NCI-H2196 treated with DMSO at 0.1 percent for 48 hours (cell line): ENCODE results near the gene ITM2B.
"Not testable (repeated sequence)": the region's sequence is repeated elsewhere in the genome, so short reads cannot be mapped to it uniquely, and the experiment has no call there.

ENCODE experiments used
- DNase-seq: peaks from one replicate; lab custom pipeline; 2025; ENCODE audit not compliant: unreplicated experiment; lab: John Stamatoyannopoulos, UW

Gene ITM2B

DNA sequence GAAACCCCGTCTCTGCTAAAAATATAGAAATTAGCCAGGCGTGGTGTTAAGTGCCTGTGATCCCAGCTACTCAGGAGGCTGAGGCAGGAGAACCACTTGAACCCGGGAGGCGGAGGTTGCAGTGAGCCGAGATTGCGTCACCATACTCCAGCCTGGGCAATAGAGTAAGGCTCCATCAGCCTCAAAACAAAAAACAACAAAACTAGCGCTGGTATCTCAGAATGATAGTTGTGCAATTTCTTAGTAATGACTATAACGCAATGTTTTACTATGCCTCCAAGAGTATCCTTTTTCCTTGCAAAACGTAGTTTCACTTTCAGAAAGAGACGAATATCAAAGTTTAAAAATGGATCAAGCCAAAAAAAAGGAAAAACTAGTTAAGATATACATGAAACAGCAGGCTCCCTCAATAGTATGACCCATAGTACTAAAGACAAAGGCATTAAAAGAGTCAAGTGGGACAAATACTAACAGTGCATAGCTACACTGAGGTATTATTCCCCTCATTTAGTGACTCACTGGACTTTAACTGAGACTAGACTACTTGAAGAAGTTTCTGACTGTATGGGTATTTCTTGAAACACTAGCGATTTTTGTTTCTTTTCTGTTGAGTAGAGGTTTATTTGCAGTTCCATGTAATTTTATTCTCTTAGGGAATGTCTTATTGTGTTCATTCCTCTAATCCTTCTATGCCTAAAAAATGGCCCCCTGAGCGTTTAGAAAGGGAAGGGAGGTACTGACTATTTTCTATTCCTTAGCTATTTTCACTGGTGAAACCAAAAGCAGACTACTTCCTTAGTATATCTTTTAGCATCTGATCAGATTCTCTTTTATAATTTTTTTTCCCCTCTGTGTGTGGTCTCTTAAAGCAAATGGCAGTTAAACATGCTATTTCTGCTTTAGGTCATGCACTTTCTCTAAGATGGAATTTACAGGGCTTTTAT lies 10.4 kb upstream of the ITM2B start:
- no peak for DNase-seq

- DNase-seq: no peak
Measured at GRCh38 chr13:48224701-48225100, 8.3 kb upstream of the ITM2B start.

DNA sequence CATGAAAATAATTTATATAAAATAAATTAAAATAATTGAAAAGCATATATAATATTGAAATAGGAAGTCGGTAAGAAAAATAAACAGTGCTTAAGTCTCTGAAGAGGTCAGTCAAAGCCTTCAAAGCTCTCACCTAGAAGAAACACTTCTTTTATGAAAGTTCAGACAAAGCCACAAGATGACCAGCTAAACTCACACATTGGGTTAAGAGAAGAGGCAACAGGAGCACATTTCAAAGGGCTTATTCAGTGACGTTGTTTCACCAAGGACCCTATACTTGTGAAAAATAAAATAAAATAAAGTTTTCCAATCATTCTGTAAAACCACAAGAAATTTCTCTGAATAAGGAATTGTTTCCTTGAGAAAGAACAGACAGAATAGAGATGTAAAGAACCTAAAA lies 2.5 kb upstream of the ITM2B start:
- no peak for DNase-seq

DNA sequence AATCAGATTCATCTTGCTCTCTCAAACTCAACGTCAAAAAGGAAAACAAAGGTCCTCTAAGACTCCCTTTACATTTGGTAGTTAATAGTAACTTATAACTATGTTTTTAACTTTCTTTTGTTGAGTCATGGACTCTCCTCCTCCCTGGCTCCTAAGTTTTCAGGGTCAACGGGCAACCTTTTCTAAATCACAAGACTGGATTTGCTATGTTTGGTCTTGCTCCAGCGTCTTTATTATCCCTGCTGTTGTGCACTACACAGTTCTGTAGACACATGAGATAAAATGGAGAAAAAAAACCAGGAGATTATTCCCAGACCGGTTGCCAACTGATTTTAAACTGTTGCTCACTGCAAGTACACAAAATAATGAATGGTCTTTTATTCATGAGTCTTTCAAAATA lies 1.9 kb upstream of the ITM2B start:
- no peak for DNase-seq

DNA sequence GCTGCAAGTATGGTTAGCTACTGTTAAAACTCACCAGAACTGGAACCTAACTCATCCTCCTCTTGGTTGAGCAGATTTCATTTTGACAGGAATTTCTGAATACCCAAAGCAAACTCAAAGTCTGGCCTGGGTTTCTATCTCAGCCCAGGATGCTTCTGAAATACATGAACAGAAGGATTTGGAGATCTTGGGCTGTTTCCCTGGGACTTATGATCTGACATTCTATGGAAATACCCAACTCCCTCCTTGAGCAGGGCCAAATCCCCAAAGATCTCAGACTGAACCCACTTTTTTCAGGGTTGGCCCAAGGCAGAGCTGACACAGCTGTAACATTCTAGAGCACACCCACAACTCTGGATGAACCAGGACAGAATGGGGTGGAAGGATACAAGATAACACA lies 1.1 kb upstream of the ITM2B start:
- no peak for DNase-seq

- no peak for DNase-seq
Measured at GRCh38 chr13:48232420-48233045, 473 bp upstream of the ITM2B start.

GRCh38 chr13:48233889-48234488 lies 983 bp downstream of the ITM2B start:
- no peak for DNase-seq

DNA sequence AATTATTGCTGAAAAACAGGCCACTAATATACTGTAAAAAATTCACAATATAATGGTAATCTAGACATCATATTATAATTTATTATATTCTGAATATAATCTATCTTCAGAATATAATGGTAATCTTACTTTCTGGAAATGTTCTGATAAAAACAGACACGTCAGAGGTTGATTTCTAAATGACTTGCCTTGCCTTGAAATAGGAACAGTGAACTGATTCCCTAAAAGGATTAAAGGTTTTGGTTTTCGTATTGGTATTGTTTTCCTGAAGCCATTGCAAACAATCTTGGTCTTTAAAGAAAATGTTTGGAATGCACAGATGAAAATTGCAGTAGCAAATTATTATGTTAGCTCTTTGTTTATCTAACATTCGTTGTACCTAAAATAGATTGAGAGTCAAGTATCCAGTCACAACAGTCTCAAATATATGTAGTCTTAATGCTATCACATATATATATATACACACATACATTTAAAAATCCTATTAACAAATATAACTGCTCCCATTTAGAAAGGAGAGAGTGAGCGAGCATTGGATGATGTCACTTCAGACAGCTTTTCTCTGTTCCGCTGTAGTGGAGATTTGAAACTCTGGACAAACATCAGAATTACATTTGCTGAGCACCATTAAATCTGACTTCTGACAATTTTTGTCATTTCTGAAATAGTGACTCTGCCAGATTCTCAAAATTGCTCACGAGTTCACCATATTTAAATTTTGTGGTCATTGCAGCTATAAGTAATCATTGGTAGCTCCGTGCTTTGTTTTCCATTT lies 1.7 kb downstream of the ITM2B start:
- no peak for DNase-seq

DNA sequence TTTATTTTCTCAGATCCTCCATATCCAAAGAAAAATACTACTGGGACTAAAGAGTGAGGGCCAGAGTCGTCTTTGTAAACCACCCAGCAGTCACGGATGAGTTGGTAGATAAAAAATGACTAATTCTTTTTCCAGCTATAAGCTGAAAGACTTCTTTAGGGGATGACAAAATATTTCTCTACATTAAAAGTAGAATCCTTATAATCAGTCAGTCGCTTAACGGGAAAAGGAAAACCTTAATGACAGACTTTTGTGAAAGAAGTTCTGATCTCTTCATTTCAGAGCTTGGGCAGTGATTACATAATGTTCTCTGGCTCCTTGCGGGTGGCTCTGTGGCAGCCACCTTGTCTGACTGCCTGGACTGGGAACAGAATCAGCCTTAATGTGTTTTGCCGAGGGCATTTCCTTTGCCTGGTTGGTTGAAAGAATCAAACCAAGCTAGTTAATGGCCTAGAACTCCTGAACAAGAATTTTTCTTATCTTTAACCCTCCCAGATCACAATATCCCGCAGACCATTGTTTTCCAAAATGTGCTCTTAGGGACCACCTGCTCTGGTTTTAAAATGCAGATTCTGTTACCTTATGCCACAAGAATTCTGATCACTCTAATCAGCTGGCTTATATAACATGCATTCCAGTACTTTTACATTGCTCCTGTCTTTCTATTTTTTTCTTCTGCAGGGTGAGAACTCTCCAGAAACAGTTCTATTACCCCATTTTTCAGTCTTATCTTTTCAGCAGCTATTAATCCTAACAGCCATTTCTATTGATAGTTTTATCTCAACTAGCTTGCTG lies 2.5 kb downstream of the ITM2B start:
- DNase-seq: no peak

DNA sequence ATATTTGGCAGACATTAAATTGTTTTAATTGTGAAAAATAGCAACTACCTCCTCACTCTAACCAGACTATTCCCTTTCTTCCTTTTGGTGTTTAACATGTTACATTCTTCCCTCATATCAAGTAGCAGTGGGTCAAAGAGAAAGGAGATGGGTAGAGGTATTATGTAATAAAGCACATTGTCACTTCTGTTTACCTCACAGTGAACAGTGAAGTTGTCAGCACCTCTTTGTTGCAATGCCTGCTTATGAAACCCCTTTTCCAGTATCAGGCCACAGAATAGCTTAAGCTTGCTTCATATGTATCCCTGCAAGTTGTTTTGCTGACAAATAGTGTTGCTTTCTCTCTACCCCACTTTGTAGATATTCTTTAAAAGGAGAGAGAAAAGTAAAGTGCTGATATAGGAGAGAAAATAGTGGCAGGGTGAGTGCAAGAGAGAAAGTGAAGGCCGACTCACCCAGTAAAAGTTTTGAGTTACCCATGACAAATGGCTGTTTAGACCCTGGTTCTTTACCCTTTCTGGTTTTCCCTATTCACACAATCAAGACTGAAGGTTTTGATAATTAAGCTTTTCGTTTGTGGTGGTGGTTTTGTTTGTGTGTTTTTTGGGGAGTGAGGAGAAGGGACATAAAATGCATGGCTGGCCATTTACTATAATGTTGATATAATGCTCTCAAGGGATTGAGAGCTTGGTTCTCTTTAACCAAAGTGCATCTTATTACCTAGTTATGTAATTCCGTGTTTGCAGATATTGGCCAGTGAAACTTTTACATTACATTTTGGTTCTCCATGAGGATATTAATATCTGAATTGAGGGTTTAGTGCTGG lies 3.7 kb downstream of the ITM2B start:
- no peak for DNase-seq

DNA sequence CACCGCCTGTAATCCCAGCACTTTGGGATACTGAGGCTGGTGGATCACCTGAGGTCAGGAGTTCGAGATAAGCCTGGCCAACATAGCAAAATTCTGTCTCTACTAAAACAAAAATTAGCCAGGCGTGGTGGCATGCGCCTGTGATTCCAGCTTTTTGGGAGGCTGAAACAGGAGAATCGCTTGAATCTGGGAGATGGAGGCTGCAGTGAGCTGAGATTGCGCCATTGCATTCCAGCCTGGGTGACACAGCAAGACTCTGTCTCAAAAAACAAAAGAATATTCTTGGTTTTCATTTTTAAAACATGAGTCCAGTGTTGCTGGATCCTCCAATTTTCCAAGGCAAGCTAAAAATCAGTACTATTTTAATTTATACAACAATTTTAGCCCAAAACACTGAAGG lies 6.4 kb downstream of the ITM2B start:
- not testable (repeated sequence) for DNase-seq

DNA sequence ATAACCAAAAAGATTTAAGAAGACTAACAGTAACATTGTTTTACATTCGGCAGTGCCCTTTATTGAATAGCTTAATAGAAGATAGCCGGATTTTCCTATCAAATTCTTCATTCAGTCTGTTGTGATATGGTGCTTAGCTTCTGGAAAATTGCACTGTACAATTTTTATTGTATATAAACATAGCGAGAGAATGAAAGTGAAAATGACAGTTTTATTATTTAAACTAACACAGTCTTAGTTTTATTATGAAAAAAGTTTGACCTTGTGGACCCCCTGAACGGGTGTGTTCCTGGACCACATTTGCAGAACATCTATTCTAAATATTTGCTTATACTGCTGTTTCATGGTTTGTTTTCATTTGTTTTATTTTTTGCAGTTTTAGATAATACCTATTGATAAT lies 8.6 kb downstream of the ITM2B start:
- DNase-seq: no peak

DNA sequence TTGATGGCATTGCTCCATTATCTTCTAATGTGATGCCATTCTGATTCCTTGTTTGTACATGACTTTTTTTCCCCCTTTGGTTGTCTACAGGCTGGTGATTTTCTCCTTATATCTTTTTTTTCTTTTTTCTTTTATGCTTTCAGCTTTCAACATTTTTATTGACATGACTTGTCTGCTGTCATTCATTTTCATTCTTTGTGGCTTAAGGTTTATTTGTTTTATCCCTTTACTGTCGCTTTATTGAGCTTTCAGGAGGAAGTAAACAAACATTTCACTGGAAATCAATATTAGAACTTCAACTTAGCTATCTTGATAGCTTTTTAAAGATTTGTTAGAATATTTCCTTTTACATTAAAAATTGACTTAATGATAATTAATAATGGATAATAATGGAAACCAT lies 9.7 kb downstream of the ITM2B start:
- no peak for DNase-seq

- no peak for DNase-seq
Measured at GRCh38 chr13:48244159-48244558, 11.2 kb downstream of the ITM2B start.

DNA sequence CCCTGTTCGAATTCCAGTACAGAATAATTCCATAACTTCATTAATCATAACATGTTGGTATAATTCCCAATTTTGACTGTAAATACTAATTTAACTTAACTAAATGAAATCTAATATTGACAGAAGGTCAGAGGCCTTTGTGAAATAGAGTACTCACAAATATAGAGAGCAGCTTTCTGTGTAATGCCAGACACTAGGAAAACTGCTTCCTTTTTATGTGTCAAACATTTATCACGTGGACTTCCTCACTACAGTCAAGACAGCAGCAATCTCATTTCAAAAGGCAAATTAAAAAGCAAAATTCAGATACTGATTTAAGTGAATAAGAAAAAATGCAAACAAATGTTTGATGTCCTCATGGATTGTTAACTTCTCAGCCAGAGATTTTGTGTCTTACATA lies 13.1 kb downstream of the ITM2B start:
- no peak for DNase-seq

- no peak for DNase-seq
Measured at GRCh38 chr13:48249018-48249417, 16.0 kb downstream of the ITM2B start.

DNA sequence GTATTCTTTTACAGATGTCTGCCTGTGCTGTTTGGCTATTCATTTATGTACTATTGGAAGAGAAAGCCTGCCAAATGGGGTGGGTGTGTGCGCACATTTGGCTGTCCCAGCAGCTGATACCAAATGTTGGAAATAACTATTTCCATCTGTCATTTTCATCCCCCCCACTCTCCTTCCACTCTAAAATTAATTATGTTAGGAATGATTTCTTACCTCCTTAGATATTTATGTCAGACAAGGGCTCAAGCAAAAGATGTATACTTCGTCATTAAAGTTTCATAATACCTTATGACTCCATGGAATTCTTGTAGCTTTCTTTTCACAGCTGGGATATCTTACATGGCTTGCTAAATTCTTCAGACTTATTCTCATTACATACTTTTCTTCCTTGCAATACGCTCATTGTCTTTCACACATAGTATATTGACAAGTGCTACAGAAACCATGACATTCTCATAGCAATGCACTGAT lies 18.6 kb downstream of the ITM2B start:
- no peak for DNase-seq

- DNase-seq: no peak
Measured at GRCh38 chr13:48252176-48252575, 19.2 kb downstream of the ITM2B start.

DNA sequence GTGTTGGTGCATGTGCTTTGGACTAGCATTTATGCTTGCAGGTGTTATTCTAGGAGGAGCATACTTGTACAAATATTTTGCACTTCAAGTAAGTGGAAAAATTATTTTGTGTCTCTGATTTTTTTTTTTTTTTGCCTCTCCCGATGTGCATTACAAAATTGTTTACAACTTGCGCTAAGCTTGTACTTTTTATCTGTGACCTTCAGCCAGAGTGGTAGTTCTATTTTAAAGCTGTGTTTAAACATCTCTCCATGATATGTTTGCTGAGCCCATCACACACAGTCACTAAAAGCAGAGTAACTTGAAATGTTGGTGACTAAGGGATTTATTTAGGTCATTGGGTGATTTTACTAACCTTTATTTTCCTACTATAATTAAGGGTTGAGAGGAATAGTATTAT lies 20.8 kb downstream of the ITM2B start:
- DNase-seq: no peak

- no peak for DNase-seq
Measured at GRCh38 chr13:48255090-48255489, 22.1 kb downstream of the ITM2B start.
